Hepatocyte (in vitro differentiated cells): ENCODE measurements around the gene RRP1. TPM values are rescaled to one million over a fixed set of nuclear protein-coding genes. Genes with fewer than 3 reads are reported as not detected.

Experiments used
- DNase-seq: peaks from one replicate; pipeline ENCODE4 v3.0.0-alpha.2; 2016; ENCODE audit warnings: low spot score
- H2AFZ ChIP-seq: fragments of 200-600 bp; sonication (generic); 2 replicates; pipeline ENCODE4 v1.6.0; 2016; ENCODE audit warnings: antibody characterized with exemption, mild to moderate bottlenecking
- H3K27ac ChIP-seq: fragments of 200-600 bp; sonication (generic); 2 replicates; pipeline ENCODE4 v1.5.1; 2016; ENCODE audit warnings: mild to moderate bottlenecking
- H3K27me3 ChIP-seq: fragments of 200-600 bp; sonication (generic); 2 replicates; pipeline ENCODE4 v1.6.1; 2016
- H3K36me3 ChIP-seq: fragments of 200-600 bp; sonication (generic); replicated peaks from 2 replicates; pipeline ENCODE4 v1.5.1; 2016; ENCODE audit warnings: low read depth; ENCODE audit not compliant: insufficient read depth
- H3K4me1 ChIP-seq: fragments of 200-600 bp; sonication (generic); 2 replicates; pipeline ENCODE4 v1.5.1; 2016; ENCODE audit warnings: mild to moderate bottlenecking, moderate library complexity; ENCODE audit not compliant: insufficient read depth
- H3K4me2 ChIP-seq: fragments of 200-600 bp; sonication (generic); 2 replicates; pipeline ENCODE4 v1.6.0; 2016
- H3K4me3 ChIP-seq: fragments of 200-600 bp; sonication (generic); 2 replicates; pipeline ENCODE4 v1.5.1; 2016; ENCODE audit warnings: mild to moderate bottlenecking
- H3K79me2 ChIP-seq: fragments of 200-600 bp; sonication (generic); 2 replicates; pipeline ENCODE4 v1.6.0; 2017; ENCODE audit warnings: mild to moderate bottlenecking
- H3K9me2 ChIP-seq: fragments of 200-600 bp; sonication (generic); replicated peaks from 2 replicates; pipeline ENCODE4 v1.6.0; 2017; ENCODE audit warnings: mild to moderate bottlenecking; ENCODE audit not compliant: insufficient read depth
- H3K9me3 ChIP-seq: fragments of 200-600 bp; sonication (generic); 2 replicates; pipeline ENCODE4 v1.5.1; 2016; ENCODE audit warnings: low read depth, mild to moderate bottlenecking
- H4K20me1 ChIP-seq: fragments of 200-600 bp; sonication (generic); 2 replicates; pipeline ENCODE4 v1.6.0; 2016; ENCODE audit warnings: mild to moderate bottlenecking; ENCODE audit not compliant: insufficient read depth, poor library complexity, severe bottlenecking
- CTCF ChIP-seq: fragments of 200-600 bp; sonication (generic); IDR thresholded peaks from 2 replicates; pipeline ENCODE4 v1.5.1; 2016; ENCODE audit warnings: antibody characterized with exemption, mild to moderate bottlenecking; ENCODE audit not compliant: poor library complexity
- EZH2 ChIP-seq: fragments of 200-600 bp; sonication (generic); IDR thresholded peaks from 2 replicates; pipeline ENCODE4 v1.6.1; 2016; ENCODE audit warnings: antibody characterized with exemption, mild to moderate bottlenecking, borderline replicate concordance
- EZH2phosphoT487 ChIP-seq: fragments of 200-600 bp; sonication (generic); IDR thresholded peaks from one replicate; pipeline ENCODE4 v1.6.1; 2018; ENCODE audit warnings: antibody characterized with exemption, mild to moderate bottlenecking, low read depth, moderate library complexity; ENCODE audit not compliant: unreplicated experiment, severe bottlenecking
- WGBS: methylation state at CpG from one replicate; pipeline ENCODE4 v1.1.6; 2016; ENCODE audit warnings: low lambda C conversion rate; ENCODE audit errors: missing lambda C conversion rate; 5-methylcytosine and 5-hydroxymethylcytosine counted together
- polyA plus RNA-seq: library from polyadenylated mRNA; unstranded; fragments of >200 nt; fragmentation: Nextera tagmentation; extraction: Ambion mirVana; gene quantifications from 2 replicates; pipeline ENCODE4 v1.2.1, GENCODE V29; 2016
- total RNA-seq: library from RNA; depleted of rRNA; stranded (reverse); fragments of >200 nt; gene quantifications from 2 replicates; pipeline ENCODE4 v1.2.3, GENCODE V29; 2014

RRP1 gene
- total and polyA plus RNA-seq, 2 experiments from 2014 or later = 24.1 to 32.0 TPM

- no peaks in the 10 kb centered on the region for H3K9me2 ChIP-seq
- no peak overlapping the region for H2AFZ ChIP-seq
- H3K27ac ChIP-seq = no peak overlapping the region
- no peak for TF ChIP-seq EZH2
- TF ChIP-seq EZH2phosphoT487 = no peak
- TF ChIP-seq CTCF = no peak
- H3K9me3 ChIP-seq = no peaks in the 10 kb centered on the region
- no peak for DNase-seq
- H3K4me1 ChIP-seq = peaks cover 5% of the 10 kb centered on the region
- no peaks in the 10 kb centered on the region for H3K36me3 ChIP-seq
- H3K4me2 ChIP-seq = no peak overlapping the region
- no peaks in the 10 kb centered on the region for H3K27me3 ChIP-seq
- H3K79me2 ChIP-seq = peaks cover 20% of the 10 kb centered on the region
- H3K4me3 ChIP-seq = no peak overlapping the region
- H4K20me1 ChIP-seq = no peaks in the 10 kb centered on the region
- 94% methylated on average over 18 of the region's 18 CpGs for WGBS
Observed at GRCh38 chr21:43786300-43786806, 3.0 kb upstream of the RRP1 start.

- Histone ChIP-seq H3K36me3 (no peaks in the 10 kb centered on the region), H3K27ac (no peak overlapping the region), H4K20me1 (no peaks in the 10 kb centered on the region), H3K79me2 (peaks cover 25% of the 10 kb centered on the region), H3K9me3 (no peaks in the 10 kb centered on the region), H2AFZ (no peak overlapping the region), H3K9me2 (no peaks in the 10 kb centered on the region), H3K4me2 (no peak overlapping the region), H3K27me3 (no peaks in the 10 kb centered on the region), H3K4me3 (no peak overlapping the region), H3K4me1 (peaks cover 5% of the 10 kb centered on the region)
- TF ChIP-seq EZH2 (no peak), EZH2phosphoT487 (no peak), CTCF (no peak)
- DNase-seq = no peak
- WGBS = 99% methylated on average over 38 of the region's 38 CpGs
Observed at GRCh38 chr21:43786807-43787440, 2.5 kb upstream of the RRP1 start.

- Histone ChIP-seq H3K36me3 (no peaks in the 10 kb centered on the region), H3K79me2 (peaks cover 32% of the 10 kb centered on the region), H3K4me3 (peak overlapping the region; percentile 81), H4K20me1 (no peaks in the 10 kb centered on the region), H3K9me2 (no peaks in the 10 kb centered on the region), H3K4me1 (peaks cover 5% of the 10 kb centered on the region), H3K4me2 (peak overlapping the region; percentile 99), H2AFZ (peak overlapping the region; percentile 60), H3K9me3 (no peaks in the 10 kb centered on the region), H3K27ac (peak overlapping the region; percentile 80), H3K27me3 (no peaks in the 10 kb centered on the region)
- TF ChIP-seq EZH2phosphoT487 = no peak
- TF ChIP-seq CTCF = no peak
- no peak for TF ChIP-seq EZH2
- WGBS = 26% methylated on average over 13 of the region's 13 CpGs
- no peak for DNase-seq
Observed at GRCh38 chr21:43790010-43790524, 690 bp downstream of the RRP1 start.
